Keratinocyte (primary cell): ENCODE data around the gene PYY. TPM values are rescaled to one million over a fixed set of nuclear protein-coding genes. Genes with fewer than 3 reads are reported as not detected.

Experiments
- DNase-seq: peaks from one replicate; pipeline ENCODE4 v3.0.0-alpha.2; 2011; ENCODE audit warnings: low read depth, missing footprints, low spot score
- FAIRE-seq: peaks from 2 replicates; lab custom pipeline; 2011; peaks lifted over from hg19 to GRCh38; lab: Jason Lieb, UNC
- H2AFZ ChIP-seq: 2 replicates; pipeline ENCODE4 v1.6.0; 2012; ENCODE audit warnings: low read length, control low read depth, inconsistent platforms; ENCODE audit not compliant: control insufficient read depth
- H3K27ac ChIP-seq: 2 replicates; pipeline ENCODE4 v1.5.1; 2011; ENCODE audit warnings: low read length; ENCODE audit not compliant: control insufficient read depth, insufficient read depth
- H3K27me3 ChIP-seq: 3 replicates; pipeline ENCODE4 v1.6.0; 2011; ENCODE audit warnings: low read length; ENCODE audit not compliant: control insufficient read depth, insufficient read depth; ENCODE audit errors: extremely low read depth
- H3K36me3 ChIP-seq, 2 experiments: 2 replicates in 1 of 2; 3 replicates in 1 of 2; pipeline ENCODE4 v1.5.1; 2011; ENCODE audit warnings: low read length in 2 of 2, mild to moderate bottlenecking in 1 of 2; ENCODE audit not compliant: control insufficient read depth in 2 of 2, insufficient read depth in 2 of 2; ENCODE audit errors: extremely low read depth in 1 of 2
- H3K4me1 ChIP-seq: 3 replicates; pipeline ENCODE4 v1.5.1; 2011; ENCODE audit warnings: low read length; ENCODE audit not compliant: control insufficient read depth, insufficient read depth; ENCODE audit errors: extremely low read depth
- H3K4me2 ChIP-seq: 3 replicates; pipeline ENCODE4 v1.6.0; 2011; ENCODE audit warnings: low read depth, low read length; ENCODE audit not compliant: control insufficient read depth, insufficient read depth; ENCODE audit errors: extremely low read depth
- H3K4me3 ChIP-seq, 3 experiments: fragments of 200-600 bp in 1 of 3; sonication (generic) in 1 of 3; 2 replicates in 2 of 3; 3 replicates in 1 of 3; pipeline ENCODE4 v1.5.1; 2011 to 2016; ENCODE audit warnings: low read length in 3 of 3, mild to moderate bottlenecking in 3 of 3, control low read depth in 2 of 3, inconsistent platforms in 1 of 3, low read depth in 1 of 3, mixed read lengths in 1 of 3, mixed run types in 1 of 3, moderate library complexity in 1 of 3; ENCODE audit not compliant: control insufficient read depth in 2 of 3, insufficient read depth in 2 of 3; ENCODE audit errors: extremely low read depth in 1 of 3
- H3K79me2 ChIP-seq: 2 replicates; pipeline ENCODE4 v1.6.0; 2012; ENCODE audit warnings: low read length; ENCODE audit not compliant: control insufficient read depth, insufficient read depth
- H3K9ac ChIP-seq: 3 replicates; pipeline ENCODE4 v1.6.0; 2011; ENCODE audit warnings: low read length; ENCODE audit not compliant: control insufficient read depth, insufficient read depth; ENCODE audit errors: extremely low read depth
- H3K9me1 ChIP-seq: 3 replicates; pipeline ENCODE4 v1.6.0; 2011; ENCODE audit warnings: low read length; ENCODE audit not compliant: control insufficient read depth, insufficient read depth; ENCODE audit errors: extremely low read depth
- H3K9me3 ChIP-seq: 2 replicates; pipeline ENCODE4 v1.5.1; 2012; ENCODE audit warnings: low read depth, low read length; ENCODE audit not compliant: control insufficient read depth
- H4K20me1 ChIP-seq: 3 replicates; pipeline ENCODE4 v1.6.0; 2011; ENCODE audit warnings: low read length; ENCODE audit not compliant: control insufficient read depth, insufficient read depth; ENCODE audit errors: extremely low read depth
- EZH2 ChIP-seq: IDR thresholded peaks from one replicate; pipeline ENCODE4 v1.6.1; 2012; ENCODE audit warnings: inconsistent platforms, mild to moderate bottlenecking, low read length, moderate library complexity
- dilution Hi-C: fragments of 300-500 bp; cut with MboI; formaldehyde crosslinking; loops from one replicate; pipeline ENCODE4 v1.7.0; 2020; ENCODE audit warnings: low sequenced_read_pairs; ENCODE audit not compliant: extremely low pct_ligation_motif_present
- polyA plus RNA-seq, 5 experiments: library from polyadenylated mRNA; depleted of rRNA in 3 of 5; stranded (reverse) in 3 of 5; stranded (forward) in 1 of 5; unstranded in 1 of 5; fragments of >200 nt; gene quantifications; 1 replicate in 1 of 5; 2 replicates in 3 of 5; 3 replicates in 1 of 5; pipeline versions ENCODE4 v1.2.1 to v1.2.3, GENCODE V29; 2011 to 2012; ENCODE audit warnings: missing spikeins in 2 of 5, low read depth in 1 of 5, low replicate concordance in 1 of 5
- TF ChIP-seq, protein P1 (sequence below), 3 experiments: IDR thresholded peaks in 1 of 3; conservative IDR thresholded peaks in 1 of 3; optimal IDR thresholded peaks in 1 of 3; 2 replicates in 2 of 3; 3 replicates in 1 of 3; pipeline versions ENCODE3 to v1.5.1; 2011; ENCODE audit warnings: low read length in 3 of 3, mild to moderate bottlenecking in 3 of 3, moderate library complexity in 2 of 3, control low read depth in 1 of 3, inconsistent platforms in 1 of 3; ENCODE audit not compliant: insufficient read depth in 2 of 3; ENCODE audit errors: extremely low read depth in 1 of 3

PYY gene
- polyA plus RNA-seq, 1 donor (not counting 4 experiments of a cell fraction or from before 2014, with no cell fraction given) = not detected

DNA sequence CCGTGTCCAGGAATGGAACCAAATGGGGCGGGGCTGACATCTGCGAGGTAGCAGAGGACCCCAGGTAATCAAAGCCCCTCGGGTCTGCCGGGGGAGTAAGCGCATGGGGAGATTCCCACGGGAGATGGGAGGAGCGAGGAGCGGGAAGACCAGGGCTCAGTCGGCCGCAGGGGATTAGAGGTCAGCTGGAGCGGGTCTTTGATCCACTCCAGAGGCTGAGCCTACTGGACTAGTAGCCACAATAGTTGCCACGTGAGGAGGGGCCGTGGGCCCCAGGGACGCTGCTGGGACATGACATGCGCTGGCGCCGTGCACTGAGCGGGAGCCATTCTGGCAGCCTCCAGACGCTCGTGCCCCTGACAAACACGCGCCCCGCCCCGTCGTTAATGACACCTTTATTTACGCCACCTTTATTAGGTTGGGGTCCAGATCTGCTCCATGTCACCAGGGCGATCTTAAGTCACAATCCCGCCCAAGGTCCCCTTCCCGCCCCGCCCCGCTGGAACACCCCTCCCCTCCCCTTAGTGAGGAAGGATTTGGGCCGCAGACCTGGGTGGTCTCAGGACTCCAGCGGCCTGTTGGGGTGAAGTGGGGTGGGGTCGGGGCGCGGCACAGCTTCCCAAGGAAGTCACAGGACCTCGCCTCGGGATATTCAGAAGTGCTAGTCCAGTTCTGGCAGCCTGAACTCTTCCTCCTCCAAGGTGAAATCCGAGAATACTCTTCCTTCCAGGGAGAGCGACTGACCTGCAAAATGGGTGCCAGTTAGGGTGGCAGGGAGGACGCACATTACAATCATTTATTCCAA is 26.5 kb downstream of the PYY start:
- TF ChIP-seq, protein P1, sequence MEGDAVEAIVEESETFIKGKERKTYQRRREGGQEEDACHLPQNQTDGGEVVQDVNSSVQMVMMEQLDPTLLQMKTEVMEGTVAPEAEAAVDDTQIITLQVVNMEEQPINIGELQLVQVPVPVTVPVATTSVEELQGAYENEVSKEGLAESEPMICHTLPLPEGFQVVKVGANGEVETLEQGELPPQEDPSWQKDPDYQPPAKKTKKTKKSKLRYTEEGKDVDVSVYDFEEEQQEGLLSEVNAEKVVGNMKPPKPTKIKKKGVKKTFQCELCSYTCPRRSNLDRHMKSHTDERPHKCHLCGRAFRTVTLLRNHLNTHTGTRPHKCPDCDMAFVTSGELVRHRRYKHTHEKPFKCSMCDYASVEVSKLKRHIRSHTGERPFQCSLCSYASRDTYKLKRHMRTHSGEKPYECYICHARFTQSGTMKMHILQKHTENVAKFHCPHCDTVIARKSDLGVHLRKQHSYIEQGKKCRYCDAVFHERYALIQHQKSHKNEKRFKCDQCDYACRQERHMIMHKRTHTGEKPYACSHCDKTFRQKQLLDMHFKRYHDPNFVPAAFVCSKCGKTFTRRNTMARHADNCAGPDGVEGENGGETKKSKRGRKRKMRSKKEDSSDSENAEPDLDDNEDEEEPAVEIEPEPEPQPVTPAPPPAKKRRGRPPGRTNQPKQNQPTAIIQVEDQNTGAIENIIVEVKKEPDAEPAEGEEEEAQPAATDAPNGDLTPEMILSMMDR (optimal IDR thresholded peaks at IDR 0.05 in 1 of 3, IDR thresholded peaks at IDR 0.05 in 1 of 3, conservative IDR thresholded peaks at IDR 0.05 in 1 of 3; ENCODE audit: extremely low read depth in 1 of 3, insufficient read depth in 2 of 3, low read length in 3 of 3) = no peak
- peak; percentile 80 for TF ChIP-seq EZH2
- Histone ChIP-seq H3K4me1 (peaks cover 3% of the 10 kb centered on the region), H3K27me3 (peaks cover 28% of the 10 kb centered on the region), H3K36me3 (no peaks in the 10 kb centered on the region), H4K20me1 (no peaks in the 10 kb centered on the region), H3K9me1 (no peaks in the 10 kb centered on the region), H3K79me2 (no peaks in the 10 kb centered on the region), H3K27ac (no peak overlapping the region), H2AFZ (peak overlapping the region; percentile 20), H3K4me2 (peak overlapping the region; percentile 74), H3K9ac (no peak overlapping the region), H3K4me3 (peak overlapping the region in 1 of 3 experiments; percentile 11), H3K9me3 (no peaks in the 10 kb centered on the region)
- FAIRE-seq (no peak), DNase-seq (no peak)
- dilution Hi-C loops = no loop called here

DNA sequence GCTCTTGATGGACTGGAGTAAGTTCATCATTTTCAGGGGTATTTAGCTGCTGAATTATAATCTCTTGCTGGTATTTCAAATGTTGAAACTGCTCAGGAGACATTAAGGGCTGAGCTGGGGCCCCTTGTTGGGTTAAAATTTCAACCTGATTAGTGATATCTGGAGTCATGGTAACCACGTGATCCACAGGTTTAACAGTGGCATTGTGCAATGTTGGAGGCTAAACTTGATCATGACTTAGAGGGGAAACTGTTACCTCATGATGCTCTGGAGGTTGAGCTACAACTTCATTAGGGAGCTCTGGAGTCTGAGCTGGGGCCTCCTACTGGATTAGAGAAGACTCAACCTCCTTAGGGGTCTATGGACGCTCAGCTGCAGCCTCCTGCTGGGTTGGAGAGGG is 29.2 kb downstream of the PYY start:
- dilution Hi-C loops = no loop called here
- H3K4me3 ChIP-seq = no peak overlapping the region
- no peak overlapping the region for H2AFZ ChIP-seq
- DNase-seq (no peak), FAIRE-seq (no peak)
- no peak for TF ChIP-seq EZH2
- TF ChIP-seq, protein P1 (optimal IDR thresholded peaks at IDR 0.05 in 1 of 3, IDR thresholded peaks at IDR 0.05 in 1 of 3, conservative IDR thresholded peaks at IDR 0.05 in 1 of 3; ENCODE audit: extremely low read depth in 1 of 3, insufficient read depth in 2 of 3, low read length in 3 of 3) = no peak
- H3K9me3 ChIP-seq = no peaks in the 10 kb centered on the region
- no peak overlapping the region for H3K9ac ChIP-seq
- peaks cover 3% of the 10 kb centered on the region for H3K4me1 ChIP-seq
- peaks cover 26% of the 10 kb centered on the region for H3K27me3 ChIP-seq
- H3K9me1 ChIP-seq = no peaks in the 10 kb centered on the region
- no peak overlapping the region for H3K4me2 ChIP-seq
- H4K20me1 ChIP-seq = no peaks in the 10 kb centered on the region
- H3K27ac ChIP-seq = no peak overlapping the region
- H3K79me2 ChIP-seq = no peaks in the 10 kb centered on the region
- H3K36me3 ChIP-seq = no peaks in the 10 kb centered on the region
